NAMALWA (cell line): Measurements from ENCODE around the gene GLI3.

Experiments
- DNase-seq: peaks from one replicate; pipeline ENCODE4 v3.0.0-alpha.2; 2015; ENCODE audit warnings: low spot score

The GLI3 gene

GRCh38 chr7:42143711-42144600, 93.1 kb downstream of the GLI3 start:
- DNase-seq: no peak

- no peak for DNase-seq
These were observed 94.9 kb downstream of the GLI3 start for GRCh38 chr7:42142089-42142488.

GRCh38 chr7:42139751-42140150, 97.3 kb downstream of the GLI3 start:
- DNase-seq: no peak

GRCh38 chr7:42138691-42139090, 98.3 kb downstream of the GLI3 start:
- DNase-seq: no peak

- DNase-seq: no peak
These were observed 99.1 kb downstream of the GLI3 start for GRCh38 chr7:42137941-42138340.

- DNase-seq: no peak
These were observed 99.6 kb downstream of the GLI3 start for GRCh38 chr7:42137431-42137830.

- no peak for DNase-seq
These were observed 101.3 kb downstream of the GLI3 start for GRCh38 chr7:42135728-42136127.

GRCh38 chr7:42134276-42134876, 102.6 kb downstream of the GLI3 start:
- no peak for DNase-seq

GRCh38 chr7:42133321-42133720, 103.7 kb downstream of the GLI3 start:
- DNase-seq: no peak

- DNase-seq: peak; percentile 46
These were observed 108.3 kb downstream of the GLI3 start for GRCh38 chr7:42128703-42129102.

GRCh38 chr7:42127232-42127622, 109.8 kb downstream of the GLI3 start:
- no peak for DNase-seq

GRCh38 chr7:42126475-42127231, 110.4 kb downstream of the GLI3 start:
- DNase-seq: no peak

- no peak for DNase-seq
These were observed 111.7 kb downstream of the GLI3 start for GRCh38 chr7:42125321-42125720.

- DNase-seq: no peak
These were observed 113.3 kb downstream of the GLI3 start for GRCh38 chr7:42123716-42124115.

- no peak for DNase-seq
These were observed 116.8 kb downstream of the GLI3 start for GRCh38 chr7:42120191-42120590.

GRCh38 chr7:42117201-42117600, 119.8 kb downstream of the GLI3 start:
- no peak for DNase-seq

- no peak for DNase-seq
These were observed 121.2 kb downstream of the GLI3 start for GRCh38 chr7:42115795-42116194.

GRCh38 chr7:42110333-42110732, 126.7 kb downstream of the GLI3 start:
- DNase-seq: no peak

GRCh38 chr7:42108803-42109528, 128.0 kb downstream of the GLI3 start:
- no peak for DNase-seq

- DNase-seq: no peak
These were observed 129.3 kb downstream of the GLI3 start for GRCh38 chr7:42107484-42108240.

GRCh38 chr7:42106562-42106961, 130.4 kb downstream of the GLI3 start:
- no peak for DNase-seq
